SK-N-SH treated with all-trans-retinoic acid at 6 μM for 48 hours (cell line): ENCODE measurements around the gene SKI.
A peak's percentile ranks its signal among the peaks of the same experiment; 100 is the strongest.

Source experiments
- ATAC-seq: fragments of 200-7000 bp; cut with Tn5 transposase; 3 replicates; pipeline ENCODE4 v1.9.1; 2020; ENCODE audit warnings: mild to moderate bottlenecking, moderate library complexity
- ARNTL ChIP-seq: fragments of 450-650 bp; formaldehyde crosslinking; IDR thresholded peaks from 2 replicates; pipeline ENCODE4 v1.5.0; 2020; ENCODE audit warnings: low read depth, mild to moderate bottlenecking, moderate library complexity, borderline replicate concordance
- BACH2 ChIP-seq: fragments of 250-450 bp; sonication (Bioruptor Pico); IDR thresholded peaks from 2 replicates; pipeline ENCODE4 v1.9.0; 2021; ENCODE audit warnings: mild to moderate bottlenecking, borderline replicate concordance
- CREB5 ChIP-seq: fragments of 250-450 bp; sonication (Bioruptor Pico); IDR thresholded peaks from 2 replicates; pipeline ENCODE4 v1.5.1; 2020; ENCODE audit warnings: low read depth, mild to moderate bottlenecking, moderate library complexity
- CSDC2 ChIP-seq: fragments of 250-450 bp; sonication (Bioruptor Pico); IDR thresholded peaks from 2 replicates; pipeline ENCODE4 v1.5.0; 2020; ENCODE audit warnings: mild to moderate bottlenecking, moderate library complexity
- ESRRG ChIP-seq: fragments of 250-450 bp; sonication (Bioruptor Pico); IDR thresholded peaks from 2 replicates; pipeline ENCODE4 v1.6.1; 2021; ENCODE audit warnings: mild to moderate bottlenecking
- GLIS3 ChIP-seq: fragments of 250-450 bp; sonication (Bioruptor Pico); IDR thresholded peaks from 2 replicates; pipeline ENCODE4 v1.5.0; 2020; ENCODE audit warnings: mild to moderate bottlenecking, moderate library complexity
- ISL1 ChIP-seq: fragments of 250-450 bp; sonication (Bioruptor Pico); IDR thresholded peaks from 2 replicates; pipeline ENCODE4 v2.1.2; 2022; ENCODE audit warnings: mild to moderate bottlenecking, moderate library complexity
- OSR1 ChIP-seq: fragments of 250-450 bp; sonication (Bioruptor Pico); IDR thresholded peaks from 2 replicates; pipeline ENCODE4 v1.8.0; 2022; ENCODE audit warnings: moderate library complexity, mild to moderate bottlenecking, inconsistent platforms
- PATZ1 ChIP-seq: fragments of 250-450 bp; sonication (Bioruptor Pico); IDR thresholded peaks from 2 replicates; pipeline ENCODE4 v1.8.0; 2020; ENCODE audit warnings: mild to moderate bottlenecking, moderate library complexity, borderline replicate concordance
- PPARA ChIP-seq: fragments of 250-450 bp; sonication (Bioruptor Pico); IDR thresholded peaks from 2 replicates; pipeline ENCODE4 v1.5.0; 2020; ENCODE audit warnings: mild to moderate bottlenecking, borderline replicate concordance
- RARB ChIP-seq: fragments of 250-450 bp; sonication (Bioruptor Pico); IDR thresholded peaks from 2 replicates; pipeline ENCODE4 v1.8.0; 2021; ENCODE audit warnings: mild to moderate bottlenecking, moderate library complexity
- SNAI2 ChIP-seq: fragments of 250-450 bp; sonication (Bioruptor Pico); IDR thresholded peaks from 2 replicates; pipeline ENCODE4 v1.5.0; 2020; ENCODE audit warnings: mild to moderate bottlenecking, moderate library complexity
- TCF4 ChIP-seq: fragments of 250-450 bp; sonication (Bioruptor Pico); IDR thresholded peaks from 2 replicates; pipeline ENCODE4 v1.8.0; 2021; ENCODE audit warnings: mild to moderate bottlenecking, moderate library complexity, borderline replicate concordance
- TOX ChIP-seq: fragments of 250-450 bp; sonication (Bioruptor Pico); IDR thresholded peaks from 2 replicates; pipeline ENCODE4 v1.8.0; 2021; ENCODE audit warnings: mild to moderate bottlenecking, moderate library complexity, borderline replicate concordance
- ZC3H10 ChIP-seq: fragments of 250-450 bp; sonication (Bioruptor Pico); IDR thresholded peaks from 2 replicates; pipeline ENCODE4 v1.5.1; 2021; ENCODE audit warnings: mild to moderate bottlenecking, moderate library complexity
- ZFP3 ChIP-seq: fragments of 250-450 bp; sonication (Bioruptor Pico); IDR thresholded peaks from 2 replicates; pipeline ENCODE4 v1.5.0; 2020; ENCODE audit warnings: mild to moderate bottlenecking, moderate library complexity
- ZFP30 ChIP-seq: fragments of 450-650 bp; formaldehyde crosslinking; IDR thresholded peaks from 2 replicates; pipeline ENCODE4 v1.5.0; 2022; ENCODE audit warnings: mild to moderate bottlenecking, moderate library complexity
- ZNF565 ChIP-seq: fragments of 450-650 bp; formaldehyde crosslinking; conservative IDR thresholded peaks from 2 replicates; pipeline ENCODE4 v1.5.0; 2020; ENCODE audit warnings: low read depth, mild to moderate bottlenecking, moderate library complexity
- ZNF70 ChIP-seq: fragments of 450-650 bp; formaldehyde crosslinking; IDR thresholded peaks from 2 replicates; pipeline ENCODE4 v1.5.0; 2020; ENCODE audit warnings: mild to moderate bottlenecking, moderate library complexity
- ZNF8 ChIP-seq: fragments of 450-650 bp; formaldehyde crosslinking; IDR thresholded peaks from 2 replicates; pipeline ENCODE4 v1.5.0; 2020; ENCODE audit warnings: mild to moderate bottlenecking, moderate library complexity
- TF ChIP-seq, protein P1 (sequence below): fragments of 250-450 bp; sonication (Bioruptor Pico); IDR thresholded peaks from 2 replicates; pipeline ENCODE4 v1.5.0; 2020; ENCODE audit warnings: mild to moderate bottlenecking, moderate library complexity
- TF ChIP-seq, protein P2 (sequence below): fragments of 250-450 bp; sonication (Bioruptor Pico); IDR thresholded peaks from 2 replicates; pipeline ENCODE4 v1.8.0; 2021; ENCODE audit warnings: low read depth, mild to moderate bottlenecking, moderate library complexity, borderline replicate concordance

The SKI gene

GRCh38 chr1:2210786-2211185 is 17.3 kb upstream of the SKI start:
- TF ChIP-seq BACH2 (no peak), TOX (no peak), CSDC2 (CRISPR knock-in tag) (no peak), ZNF8 (CRISPR knock-in tag) (no peak)
- ATAC-seq, result no peak

- TF ChIP-seq ZC3H10 (CRISPR knock-in tag), result no peak
- TF ChIP-seq, protein P1, sequence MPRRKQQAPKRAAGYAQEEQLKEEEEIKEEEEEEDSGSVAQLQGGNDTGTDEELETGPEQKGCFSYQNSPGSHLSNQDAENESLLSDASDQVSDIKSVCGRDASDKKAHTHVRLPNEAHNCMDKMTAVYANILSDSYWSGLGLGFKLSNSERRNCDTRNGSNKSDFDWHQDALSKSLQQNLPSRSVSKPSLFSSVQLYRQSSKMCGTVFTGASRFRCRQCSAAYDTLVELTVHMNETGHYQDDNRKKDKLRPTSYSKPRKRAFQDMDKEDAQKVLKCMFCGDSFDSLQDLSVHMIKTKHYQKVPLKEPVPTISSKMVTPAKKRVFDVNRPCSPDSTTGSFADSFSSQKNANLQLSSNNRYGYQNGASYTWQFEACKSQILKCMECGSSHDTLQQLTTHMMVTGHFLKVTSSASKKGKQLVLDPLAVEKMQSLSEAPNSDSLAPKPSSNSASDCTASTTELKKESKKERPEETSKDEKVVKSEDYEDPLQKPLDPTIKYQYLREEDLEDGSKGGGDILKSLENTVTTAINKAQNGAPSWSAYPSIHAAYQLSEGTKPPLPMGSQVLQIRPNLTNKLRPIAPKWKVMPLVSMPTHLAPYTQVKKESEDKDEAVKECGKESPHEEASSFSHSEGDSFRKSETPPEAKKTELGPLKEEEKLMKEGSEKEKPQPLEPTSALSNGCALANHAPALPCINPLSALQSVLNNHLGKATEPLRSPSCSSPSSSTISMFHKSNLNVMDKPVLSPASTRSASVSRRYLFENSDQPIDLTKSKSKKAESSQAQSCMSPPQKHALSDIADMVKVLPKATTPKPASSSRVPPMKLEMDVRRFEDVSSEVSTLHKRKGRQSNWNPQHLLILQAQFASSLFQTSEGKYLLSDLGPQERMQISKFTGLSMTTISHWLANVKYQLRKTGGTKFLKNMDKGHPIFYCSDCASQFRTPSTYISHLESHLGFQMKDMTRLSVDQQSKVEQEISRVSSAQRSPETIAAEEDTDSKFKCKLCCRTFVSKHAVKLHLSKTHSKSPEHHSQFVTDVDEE, result no peak
- TF ChIP-seq GLIS3 (CRISPR knock-in tag), result no peak
- no peak for TF ChIP-seq ZNF70 (CRISPR knock-in tag)
- ATAC-seq, result peak; percentile 7; the same call in 1 of the 3 replicates
Observed at GRCh38 chr1:2212274-2212531, 15.9 kb upstream of the SKI start.

DNA sequence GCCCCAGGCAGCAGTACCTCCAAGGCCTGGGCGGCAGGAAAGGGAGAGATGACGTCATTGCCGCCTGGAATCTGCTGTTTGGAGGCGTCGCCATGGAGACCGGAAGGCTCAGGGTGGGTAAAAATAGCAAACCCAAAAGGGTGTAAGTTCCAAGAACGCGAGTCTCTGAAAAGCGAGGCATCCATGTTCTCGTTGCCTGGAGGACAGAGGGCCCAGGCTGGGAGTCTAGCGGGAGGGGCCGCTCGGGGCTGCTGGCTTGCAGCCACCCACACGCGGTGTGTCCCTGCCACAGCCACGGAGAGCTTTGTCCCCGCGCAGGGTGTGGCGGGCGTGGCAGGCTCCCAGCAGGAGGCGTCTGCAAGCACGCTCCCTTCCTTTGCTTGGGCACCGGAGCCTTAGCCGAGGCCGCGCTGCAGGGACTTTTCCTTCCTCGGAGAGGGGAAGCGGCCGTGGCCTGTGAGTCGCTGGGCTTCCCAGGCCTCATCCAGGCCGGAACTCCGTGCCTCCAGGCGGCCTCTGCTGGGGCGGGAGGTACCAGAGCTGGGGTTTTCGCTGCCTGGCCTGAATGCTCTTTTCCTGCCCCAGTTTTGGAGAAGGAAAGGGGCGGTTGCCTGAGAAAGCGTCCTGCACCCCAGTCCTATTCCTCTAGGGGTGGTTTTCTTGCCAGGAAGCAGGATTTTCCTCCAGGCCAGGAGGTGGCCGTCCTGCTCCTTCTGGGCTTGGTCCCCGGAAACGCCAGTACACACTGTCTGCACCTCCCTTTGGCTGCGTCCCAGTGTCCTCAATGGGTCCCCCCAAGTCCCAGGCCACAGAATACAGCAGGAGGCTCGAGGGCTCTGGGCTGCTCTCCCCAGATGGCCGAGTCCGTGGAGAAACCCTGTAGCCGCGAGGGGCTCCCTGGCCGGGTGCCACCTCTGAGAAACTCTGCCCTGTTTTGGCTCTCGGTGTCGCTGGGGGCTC is 15.3 kb upstream of the SKI start:
- no peak for TF ChIP-seq ARNTL
- TF ChIP-seq, protein P2, sequence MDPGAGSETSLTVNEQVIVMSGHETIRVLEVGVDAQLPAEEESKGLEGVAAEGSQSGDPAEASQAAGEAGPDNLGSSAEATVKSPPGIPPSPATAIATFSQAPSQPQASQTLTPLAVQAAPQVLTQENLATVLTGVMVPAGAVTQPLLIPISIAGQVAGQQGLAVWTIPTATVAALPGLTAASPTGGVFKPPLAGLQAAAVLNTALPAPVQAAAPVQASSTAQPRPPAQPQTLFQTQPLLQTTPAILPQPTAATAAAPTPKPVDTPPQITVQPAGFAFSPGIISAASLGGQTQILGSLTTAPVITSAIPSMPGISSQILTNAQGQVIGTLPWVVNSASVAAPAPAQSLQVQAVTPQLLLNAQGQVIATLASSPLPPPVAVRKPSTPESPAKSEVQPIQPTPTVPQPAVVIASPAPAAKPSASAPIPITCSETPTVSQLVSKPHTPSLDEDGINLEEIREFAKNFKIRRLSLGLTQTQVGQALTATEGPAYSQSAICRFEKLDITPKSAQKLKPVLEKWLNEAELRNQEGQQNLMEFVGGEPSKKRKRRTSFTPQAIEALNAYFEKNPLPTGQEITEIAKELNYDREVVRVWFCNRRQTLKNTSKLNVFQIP, result no peak
- 0 out of 2 replicates have a peak, but pooled peaks have one; percentile 14 for TF ChIP-seq SNAI2 (CRISPR knock-in tag)
- TF ChIP-seq PPARA (CRISPR knock-in tag), result no peak
- TF ChIP-seq ESRRG (CRISPR knock-in tag), result no peak
- TF ChIP-seq CREB5 (CRISPR knock-in tag), result no peak
- no peak for TF ChIP-seq OSR1
- peak; percentile 72 for TF ChIP-seq ZFP3 (CRISPR knock-in tag)
- TF ChIP-seq RARB (CRISPR knock-in tag), result no peak
- TF ChIP-seq ZNF8 (CRISPR knock-in tag), result no peak
- no peak for TF ChIP-seq PATZ1 (CRISPR knock-in tag)
- TF ChIP-seq, protein P1, result no peak
- no peak for TF ChIP-seq GLIS3 (CRISPR knock-in tag)
- TF ChIP-seq CSDC2 (CRISPR knock-in tag), result peak; percentile 58; the same call in 1 of the 2 replicates
- no peak for TF ChIP-seq ZNF70 (CRISPR knock-in tag)
- no peak for TF ChIP-seq ISL1
- TF ChIP-seq BACH2, result no peak
- no peak for TF ChIP-seq TCF4 (CRISPR knock-in tag)
- TF ChIP-seq ZFP30 (CRISPR knock-in tag), result no peak
- no peak for TF ChIP-seq TOX
- no peak for TF ChIP-seq ZNF565 (CRISPR knock-in tag)
- TF ChIP-seq ZC3H10 (CRISPR knock-in tag), result no peak
- peak; percentile 66 for ATAC-seq
